HG02885 (cell line): ENCODE results near the gene SQOR.

Experiments
- ATAC-seq: cut with Tn5 transposase; IDR thresholded peaks from one replicate; pipeline ENCODE4 v1.9.1; 2021; ENCODE audit warnings: mild to moderate bottlenecking; ENCODE audit not compliant: unreplicated experiment, poor library complexity

SQOR gene

GRCh38 chr15:45657254-45657653 lies 22.4 kb downstream of the SQOR start:
- no peak for ATAC-seq

- ATAC-seq, result no peak
These were observed 23.1 kb downstream of the SQOR start for GRCh38 chr15:45657764-45658545.

GRCh38 chr15:45660231-45660979 lies 25.6 kb downstream of the SQOR start:
- peak; percentile 56 for ATAC-seq

- no peak for ATAC-seq
These were observed 27.5 kb downstream of the SQOR start for GRCh38 chr15:45662375-45662774.

GRCh38 chr15:45664451-45664850 lies 29.6 kb downstream of the SQOR start:
- ATAC-seq, result no peak

- ATAC-seq, result no peak
These were observed 30.4 kb downstream of the SQOR start for GRCh38 chr15:45665261-45665660.

- no peak for ATAC-seq
These were observed 31.5 kb downstream of the SQOR start for GRCh38 chr15:45666119-45666875.

GRCh38 chr15:45667002-45667401 lies 32.2 kb downstream of the SQOR start:
- no peak for ATAC-seq

GRCh38 chr15:45668386-45668785 lies 33.6 kb downstream of the SQOR start:
- ATAC-seq, result no peak

- ATAC-seq, result no peak
These were observed 34.6 kb downstream of the SQOR start for GRCh38 chr15:45669422-45669821.

GRCh38 chr15:45670091-45670490 lies 35.3 kb downstream of the SQOR start:
- ATAC-seq, result no peak

GRCh38 chr15:45670511-45670910 lies 35.7 kb downstream of the SQOR start:
- no peak for ATAC-seq

- no peak for ATAC-seq
These were observed 39.8 kb downstream of the SQOR start for GRCh38 chr15:45674677-45675076.

GRCh38 chr15:45677797-45678196 lies 43.0 kb downstream of the SQOR start:
- no peak for ATAC-seq

GRCh38 chr15:45678459-45679178 lies 43.8 kb downstream of the SQOR start:
- no peak for ATAC-seq

- no peak for ATAC-seq
These were observed 49.7 kb downstream of the SQOR start for GRCh38 chr15:45684533-45684932.

- no peak for ATAC-seq
These were observed 54.8 kb downstream of the SQOR start for GRCh38 chr15:45689616-45690015.

- ATAC-seq, result no peak
These were observed 55.9 kb downstream of the SQOR start for GRCh38 chr15:45690581-45691260.

GRCh38 chr15:45701108-45701507 lies 66.3 kb downstream of the SQOR start:
- no peak for ATAC-seq

GRCh38 chr15:45702041-45702440 lies 67.2 kb downstream of the SQOR start:
- ATAC-seq, result no peak
